HG03280 (cell line): ENCODE results near the gene LRRC74B.
"Not testable (repeated sequence)": the region's sequence is repeated elsewhere in the genome, so short reads cannot be mapped to it uniquely, and the experiment has no call there.

Source experiments
- ATAC-seq: cut with Tn5 transposase; IDR thresholded peaks from one replicate; pipeline ENCODE4 v1.9.1; 2021; ENCODE audit warnings: mild to moderate bottlenecking, moderate library complexity; ENCODE audit not compliant: unreplicated experiment

Gene LRRC74B

GRCh38 chr22:21031545-21032036, 14.2 kb upstream of the LRRC74B start:
- no peak for ATAC-seq

- no peak for ATAC-seq
These were observed 13.5 kb upstream of the LRRC74B start, which contains the start of gene SLC7A4 for GRCh38 chr22:21032037-21032867. Gene SLC7A4 (minus strand): TSS chr22:21032561. CDS start chr22:21031812, 749 bp downstream.

DNA sequence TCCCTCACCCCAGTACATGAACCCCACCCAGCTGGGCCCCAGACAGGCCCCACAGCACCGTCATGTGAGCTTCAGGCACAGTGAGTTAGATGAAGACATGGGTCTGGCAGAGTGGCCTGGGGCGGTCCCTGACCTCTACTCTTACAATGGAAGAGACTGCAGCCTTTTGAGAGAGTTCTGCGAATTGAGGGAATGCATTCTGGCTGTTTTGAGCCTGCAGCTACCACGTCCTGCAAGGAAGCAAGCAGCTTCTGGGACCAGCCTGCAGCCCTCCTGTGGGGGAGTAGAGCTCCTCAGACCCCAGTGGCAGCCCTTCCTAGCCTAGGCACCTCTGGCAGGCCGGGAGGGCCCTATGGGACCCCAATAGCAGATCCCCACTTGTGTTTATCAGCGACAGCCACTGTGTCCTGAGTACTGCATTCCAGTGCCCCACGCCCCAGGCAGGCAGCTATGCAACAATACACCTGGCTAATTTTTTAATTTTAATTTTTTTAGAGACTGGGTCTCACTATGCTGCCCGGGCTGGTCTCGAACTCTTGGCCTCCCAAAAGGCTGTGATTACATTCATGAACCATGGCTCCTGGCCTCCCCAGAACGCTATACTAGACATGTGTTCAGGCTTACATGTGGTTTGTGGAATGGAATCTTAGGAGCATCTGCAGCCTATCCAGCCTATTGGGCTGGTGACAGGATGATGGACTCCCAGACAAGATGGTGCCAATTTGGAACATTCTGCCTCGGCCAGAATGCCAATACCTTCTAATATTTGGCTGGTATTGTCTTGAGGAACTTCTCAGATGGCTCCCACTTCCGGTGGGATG, 12.7 kb upstream of the LRRC74B start:
- no peak for ATAC-seq

- ATAC-seq: no peak
These were observed 11.9 kb upstream of the LRRC74B start for GRCh38 chr22:21033895-21034294.

GRCh38 chr22:21034989-21035388, 10.8 kb upstream of the LRRC74B start:
- ATAC-seq: no peak

GRCh38 chr22:21038405-21038804, 7.3 kb upstream of the LRRC74B start:
- ATAC-seq: no peak

GRCh38 chr22:21039158-21039557, 6.6 kb upstream of the LRRC74B start:
- not testable (repeated sequence) for ATAC-seq

DNA sequence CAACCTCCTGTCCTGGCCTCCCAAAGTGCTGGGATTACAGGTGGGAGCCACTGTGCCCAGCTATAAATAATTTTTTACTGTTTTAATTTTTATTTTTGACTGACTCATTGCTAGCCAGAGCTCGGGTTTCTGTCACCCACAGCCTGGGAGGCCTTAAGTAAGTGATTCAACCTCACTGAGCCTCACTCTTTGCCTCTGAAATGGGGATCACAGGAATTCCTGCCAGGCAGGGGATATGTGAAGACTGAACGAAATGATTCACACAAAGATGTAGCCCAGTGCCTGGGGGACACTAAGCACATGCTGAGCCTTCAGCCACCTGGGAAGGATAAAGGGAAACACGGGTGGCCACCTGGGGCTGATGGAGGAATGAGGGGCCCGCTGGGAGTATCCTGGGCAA, 3.8 kb upstream of the LRRC74B start:
- no peak for ATAC-seq

DNA sequence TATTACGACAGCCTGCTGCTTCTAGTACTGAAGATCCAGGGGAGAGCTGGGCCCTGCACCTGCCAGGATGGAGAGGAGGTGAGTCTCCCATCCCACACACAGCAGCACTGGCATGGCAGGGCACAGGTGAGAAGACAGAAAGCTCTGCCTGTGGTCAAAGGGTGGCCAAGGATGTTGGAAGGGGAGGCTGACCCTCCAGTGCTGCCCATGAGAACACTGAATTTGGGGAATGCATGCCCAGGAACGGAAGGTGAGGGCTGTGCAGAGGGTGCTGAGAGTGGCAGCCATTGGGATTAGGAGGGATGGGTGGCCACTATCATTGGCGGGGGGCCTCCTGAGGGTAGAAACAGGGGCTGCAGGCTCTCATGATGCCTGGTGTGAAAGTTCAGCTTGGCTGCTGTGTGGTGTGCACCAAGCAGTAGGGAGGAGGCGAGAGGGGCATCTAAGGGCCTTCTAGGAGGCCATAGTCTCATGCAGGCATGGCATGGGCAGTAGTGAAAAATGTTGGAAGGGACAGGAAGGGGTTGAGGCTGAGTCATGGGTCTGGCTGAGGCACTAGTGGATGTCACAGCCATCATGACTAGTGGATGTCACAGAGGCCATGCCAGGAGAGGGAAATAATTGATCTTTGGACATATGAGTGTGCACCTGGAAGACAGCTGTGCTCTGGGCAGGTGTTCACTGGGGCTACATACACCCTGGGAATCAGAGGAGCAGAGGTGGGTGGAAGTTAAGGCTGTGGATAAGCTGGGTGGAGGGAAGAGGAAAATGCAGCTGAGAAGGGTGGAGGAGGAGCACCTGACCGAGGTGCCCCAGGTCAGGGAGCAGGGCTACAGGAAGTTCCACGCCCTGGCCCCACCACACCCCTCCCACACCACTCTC, 2.5 kb upstream of the LRRC74B start:
- no peak for ATAC-seq

GRCh38 chr22:21043860-21044535, 1.7 kb upstream of the LRRC74B start:
- ATAC-seq: no peak

GRCh38 chr22:21044931-21045584, 688 bp upstream of the LRRC74B start:
- ATAC-seq: no peak

GRCh38 chr22:21047035-21047661, 1.4 kb downstream of the LRRC74B start:
- ATAC-seq: no peak

GRCh38 chr22:21047730-21048129, 2.0 kb downstream of the LRRC74B start:
- no peak for ATAC-seq

DNA sequence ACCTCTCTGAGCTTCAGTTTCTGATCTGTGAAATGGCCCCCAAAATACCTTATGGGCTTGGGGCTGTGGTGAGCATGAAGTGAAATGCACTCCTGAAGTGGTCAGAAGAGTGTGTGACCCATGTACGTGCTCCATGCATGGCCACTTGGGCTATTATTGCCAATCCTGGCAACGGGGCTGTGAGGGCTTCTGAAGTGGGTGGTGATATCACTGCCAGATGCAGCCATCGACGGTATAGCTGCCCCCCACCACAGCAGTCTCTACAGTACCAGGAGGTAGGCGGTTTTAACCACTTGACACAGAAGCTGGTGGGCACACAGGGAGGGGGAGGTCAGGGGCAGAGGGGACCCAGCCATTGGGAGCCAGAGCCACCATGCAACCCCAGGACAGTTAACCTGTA, 2.7 kb downstream of the LRRC74B start:
- ATAC-seq: not testable (repeated sequence)

DNA sequence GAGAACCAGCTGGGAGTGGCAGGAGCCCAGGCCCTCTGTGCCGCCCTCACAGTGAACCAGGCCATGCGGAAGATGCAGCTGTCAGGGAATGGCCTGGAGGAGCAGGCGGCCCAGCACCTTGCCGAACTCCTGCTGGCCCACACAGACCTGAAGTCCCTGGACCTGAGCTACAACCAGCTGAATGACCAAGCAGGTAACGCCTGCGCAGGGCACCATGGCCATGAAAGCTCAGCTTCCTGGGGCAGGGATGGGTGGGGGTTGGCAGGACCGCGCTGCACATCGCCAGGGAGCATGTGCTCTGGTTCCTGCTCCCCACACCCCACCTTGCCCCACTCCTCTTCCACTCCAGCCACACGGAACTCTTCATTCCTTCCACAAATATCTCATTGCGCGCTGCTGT, 3.2 kb downstream of the LRRC74B start:
- not testable (repeated sequence) for ATAC-seq

GRCh38 chr22:21051145-21051830, 5.5 kb downstream of the LRRC74B start:
- no peak for ATAC-seq

DNA sequence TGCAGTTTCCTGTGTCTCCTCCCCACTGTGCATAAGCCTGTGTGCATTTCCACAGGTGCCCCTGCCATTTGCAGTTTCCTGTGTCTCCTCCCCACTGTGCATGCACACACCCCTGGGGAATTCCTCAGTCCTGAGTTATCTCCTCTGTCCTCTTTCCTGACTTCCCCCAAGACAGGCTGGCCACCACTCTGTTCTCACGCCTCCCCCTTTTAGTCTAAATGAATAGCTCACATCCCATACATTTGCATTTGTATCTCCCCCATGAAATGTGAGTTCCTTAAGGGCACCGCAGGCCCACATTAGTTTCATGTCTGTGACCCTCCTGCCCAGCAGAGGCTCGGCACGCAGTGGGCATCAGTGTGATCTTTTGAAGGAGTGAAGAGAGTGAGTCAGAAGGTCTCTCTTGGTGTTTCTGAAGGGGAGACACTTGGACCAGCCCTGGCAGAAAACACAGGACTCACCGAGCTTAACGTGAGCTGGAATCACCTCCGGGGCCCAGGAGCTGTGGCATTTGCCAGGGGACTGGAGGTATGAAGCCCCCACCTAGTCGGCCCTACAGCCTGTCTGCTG, 6.2 kb downstream of the LRRC74B start:
- no peak for ATAC-seq

GRCh38 chr22:21052715-21053459, 7.1 kb downstream of the LRRC74B start:
- ATAC-seq: no peak
